Measurements from ENCODE around the gene CCNYL1.
"Not testable (repeated sequence)": the region's sequence is repeated elsewhere in the genome, so short reads cannot be mapped to it uniquely, and the experiment has no call there.

Gene CCNYL1

DNA sequence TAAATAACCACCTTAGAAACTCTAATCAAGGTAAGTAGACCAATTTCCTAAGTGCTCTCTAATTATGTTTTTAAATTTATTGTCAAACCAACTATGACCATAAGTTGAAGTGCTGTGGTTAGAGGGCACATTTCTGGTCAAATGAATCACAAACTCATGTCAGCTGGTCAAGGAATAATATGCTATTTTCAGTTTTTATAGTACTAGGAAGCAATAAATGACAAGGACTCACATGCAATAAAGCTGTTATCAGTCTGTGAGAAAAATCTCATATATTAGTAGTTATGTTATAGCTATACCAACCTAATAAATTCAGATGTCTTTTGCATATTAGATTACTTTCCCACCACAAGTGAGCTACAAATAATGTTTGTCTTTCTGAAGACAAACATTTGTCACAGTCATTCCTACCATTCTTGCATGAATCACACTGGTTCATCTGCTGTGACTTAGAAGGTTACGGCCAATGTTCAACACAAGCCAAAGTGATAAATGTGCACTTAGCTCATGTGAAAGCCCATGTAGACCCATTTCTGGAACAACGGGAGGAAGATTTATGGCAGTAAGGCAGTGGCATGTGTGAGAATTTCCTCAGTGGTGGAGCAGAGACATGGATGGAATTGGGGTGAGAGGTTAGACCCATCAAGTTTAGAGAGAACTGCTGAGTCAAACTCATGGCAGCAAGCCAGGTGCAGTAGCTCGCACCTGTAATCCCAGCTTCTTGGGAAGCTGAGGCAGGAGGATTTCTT is 27.4 kb upstream of the CCNYL1 start:
- H3K36me3 Mint-ChIP-seq (ENCODE audit: low read depth): no peaks in the 10 kb centered on the region
- H3K4me1 Mint-ChIP-seq: peaks cover 5% of the 10 kb centered on the region
- peak overlapping the region in 1 of 3 experiments; percentile 6 for H3K27ac Mint-ChIP-seq
- TF ChIP-seq, protein P1, sequence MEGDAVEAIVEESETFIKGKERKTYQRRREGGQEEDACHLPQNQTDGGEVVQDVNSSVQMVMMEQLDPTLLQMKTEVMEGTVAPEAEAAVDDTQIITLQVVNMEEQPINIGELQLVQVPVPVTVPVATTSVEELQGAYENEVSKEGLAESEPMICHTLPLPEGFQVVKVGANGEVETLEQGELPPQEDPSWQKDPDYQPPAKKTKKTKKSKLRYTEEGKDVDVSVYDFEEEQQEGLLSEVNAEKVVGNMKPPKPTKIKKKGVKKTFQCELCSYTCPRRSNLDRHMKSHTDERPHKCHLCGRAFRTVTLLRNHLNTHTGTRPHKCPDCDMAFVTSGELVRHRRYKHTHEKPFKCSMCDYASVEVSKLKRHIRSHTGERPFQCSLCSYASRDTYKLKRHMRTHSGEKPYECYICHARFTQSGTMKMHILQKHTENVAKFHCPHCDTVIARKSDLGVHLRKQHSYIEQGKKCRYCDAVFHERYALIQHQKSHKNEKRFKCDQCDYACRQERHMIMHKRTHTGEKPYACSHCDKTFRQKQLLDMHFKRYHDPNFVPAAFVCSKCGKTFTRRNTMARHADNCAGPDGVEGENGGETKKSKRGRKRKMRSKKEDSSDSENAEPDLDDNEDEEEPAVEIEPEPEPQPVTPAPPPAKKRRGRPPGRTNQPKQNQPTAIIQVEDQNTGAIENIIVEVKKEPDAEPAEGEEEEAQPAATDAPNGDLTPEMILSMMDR (IDR thresholded peaks at IDR 0.05; ENCODE audit: unreplicated experiment in 3 of 3): no peak
- H3K4me3 Mint-ChIP-seq: no peak overlapping the region
- no peaks in the 10 kb centered on the region for H3K9me3 Mint-ChIP-seq
- peaks cover 5% of the 10 kb centered on the region for H3K27me3 Mint-ChIP-seq (ENCODE audit: low read depth)

GRCh38 chr2:207686812-207687211 is 24.6 kb upstream of the CCNYL1 start:
- Mint-ChIP-seq H3K9me3 (no peaks in the 10 kb centered on the region), H3K36me3 (ENCODE audit: low read depth) (no peaks in the 10 kb centered on the region), H3K27me3 (ENCODE audit: low read depth) (peaks cover 5% of the 10 kb centered on the region), H3K27ac (no peak overlapping the region), H3K4me1 (peaks cover 5% of the 10 kb centered on the region), H3K4me3 (no peak overlapping the region)
- TF ChIP-seq, protein P1 (IDR thresholded peaks at IDR 0.05; ENCODE audit: unreplicated experiment in 3 of 3): no peak

DNA sequence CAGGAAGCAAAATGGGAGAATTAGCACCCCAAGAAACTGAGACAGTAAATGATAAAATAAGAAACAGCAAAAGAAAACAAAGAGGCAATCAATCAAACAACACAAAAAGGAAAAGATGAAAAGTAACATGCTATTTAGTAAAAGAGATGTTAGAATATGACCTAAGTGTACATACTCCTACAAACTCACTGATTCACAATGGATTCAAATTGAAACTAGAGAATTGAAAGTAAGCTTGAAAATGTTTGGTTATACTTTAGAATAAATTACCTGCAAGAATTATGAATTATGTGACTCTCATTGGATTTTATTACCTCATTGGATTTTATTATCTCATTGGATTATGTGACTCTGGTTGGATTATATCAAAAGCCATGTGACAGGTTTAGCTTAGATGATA is 22.8 kb upstream of the CCNYL1 start:
- Mint-ChIP-seq H3K36me3 (ENCODE audit: low read depth) (no peaks in the 10 kb centered on the region), H3K27me3 (ENCODE audit: low read depth) (peaks cover 4% of the 10 kb centered on the region), H3K27ac (no peak overlapping the region), H3K4me3 (no peak overlapping the region), H3K9me3 (no peaks in the 10 kb centered on the region), H3K4me1 (peaks cover 5% of the 10 kb centered on the region)
- TF ChIP-seq, protein P1 (IDR thresholded peaks at IDR 0.05; ENCODE audit: unreplicated experiment in 3 of 3): no peak

DNA sequence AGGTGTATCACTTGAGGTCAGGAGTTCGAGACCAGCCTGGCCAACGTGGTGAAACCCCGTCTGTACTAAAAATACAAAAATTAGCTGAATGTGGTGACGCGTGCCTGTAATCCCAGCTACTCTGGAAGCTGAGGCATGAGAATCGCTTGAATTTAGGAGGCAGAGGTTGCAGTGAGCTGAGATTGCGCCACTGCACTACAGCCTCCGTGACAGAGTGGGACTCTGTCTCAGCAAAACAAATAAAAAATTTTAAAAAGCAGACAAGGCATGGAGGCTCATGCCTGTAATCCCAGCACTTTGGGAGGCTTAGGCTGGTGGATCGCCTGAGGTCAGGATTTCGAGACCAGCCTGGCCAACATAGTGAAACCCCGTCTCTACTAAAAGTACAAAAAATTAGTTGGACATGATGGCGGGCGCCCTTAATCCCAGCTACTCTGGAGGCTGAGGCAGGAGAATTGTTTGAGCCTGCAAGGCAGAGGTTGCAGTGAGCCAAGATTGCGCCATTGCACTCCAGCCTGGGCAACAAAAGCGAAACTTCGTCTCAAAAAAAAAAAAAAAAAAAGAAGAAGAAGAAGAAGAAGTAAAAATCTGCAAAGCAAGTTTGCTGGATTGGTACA is 20.5 kb upstream of the CCNYL1 start:
- not testable (repeated sequence) for H3K27me3 Mint-ChIP-seq (ENCODE audit: low read depth); H3K4me3 Mint-ChIP-seq; H3K9me3 Mint-ChIP-seq; H3K27ac Mint-ChIP-seq; H3K36me3 Mint-ChIP-seq (ENCODE audit: low read depth)
- H3K4me1 Mint-ChIP-seq: peaks cover 11% of the 10 kb centered on the region

- Mint-ChIP-seq H3K9me3 (peaks cover 3% of the 10 kb centered on the region), H3K27me3 (ENCODE audit: low read depth) (peaks cover 4% of the 10 kb centered on the region)
- TF ChIP-seq, protein P1 (IDR thresholded peaks at IDR 0.05; ENCODE audit: unreplicated experiment in 3 of 3): peak in 1 of 3 experiments; percentile 35
Measured at GRCh38 chr2:207692206-207693065, 19.0 kb upstream of the CCNYL1 start.

DNA sequence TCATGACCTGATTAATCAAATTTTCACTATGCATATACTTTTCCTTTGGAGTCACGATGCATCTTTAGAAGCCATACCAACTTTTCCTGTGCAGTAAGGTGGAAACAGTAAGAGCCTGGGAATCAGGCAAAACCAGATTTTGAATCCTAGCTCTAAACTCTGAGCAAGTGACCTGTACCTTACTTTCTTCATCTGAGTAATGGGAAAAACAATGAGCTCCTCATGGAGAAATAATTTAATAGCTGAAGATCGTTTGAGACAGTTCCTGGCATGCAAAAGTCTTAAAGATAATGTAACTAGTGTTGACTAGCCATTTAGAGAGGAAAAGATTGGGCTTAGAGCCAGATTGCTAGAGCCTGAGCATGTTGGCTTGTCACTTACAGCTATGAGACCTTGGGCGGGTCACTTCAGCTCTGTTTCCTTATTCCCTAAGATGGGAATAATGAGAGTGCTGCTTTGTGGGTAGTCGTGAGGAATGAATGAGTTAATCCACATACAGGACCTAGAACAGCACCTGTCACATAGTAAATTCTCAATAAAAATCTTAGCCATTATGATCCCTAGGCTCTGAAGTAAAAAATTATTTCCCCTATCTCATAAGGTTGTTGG is 17.7 kb upstream of the CCNYL1 start:
- H3K4me3 Mint-ChIP-seq: no peak overlapping the region
- peaks cover 4% of the 10 kb centered on the region for H3K27me3 Mint-ChIP-seq (ENCODE audit: low read depth)
- H3K36me3 Mint-ChIP-seq (ENCODE audit: low read depth): no peaks in the 10 kb centered on the region
- H3K27ac Mint-ChIP-seq: no peak overlapping the region
- peaks cover 11% of the 10 kb centered on the region for H3K4me1 Mint-ChIP-seq
- H3K9me3 Mint-ChIP-seq: peaks cover 3% of the 10 kb centered on the region
- TF ChIP-seq, protein P1 (IDR thresholded peaks at IDR 0.05; ENCODE audit: unreplicated experiment in 3 of 3): no peak

More at GRCh38 chr2:207692206-207693065, 19.0 kb upstream of the CCNYL1 start:
- Mint-ChIP-seq H3K4me1 (peaks cover 11% of the 10 kb centered on the region), H3K4me3 (no peak overlapping the region), H3K36me3 (ENCODE audit: low read depth) (no peaks in the 10 kb centered on the region), H3K27ac (no peak overlapping the region)
